Stimulated activated CD8-positive, alpha-beta memory T cell treated with anti-CD3 and anti-CD28 coated beads, Interleukin-12 subunit alpha, Interleukin-12 subunit beta, amount 100 ng/mL, for 1 hour (primary cell): ENCODE data around the gene KLRF2.

Experiments
- DNase-seq: peaks from one replicate; pipeline ENCODE4 v3.0.0-alpha.2; 2020; ENCODE audit warnings: low read depth

KLRF2 gene

DNA sequence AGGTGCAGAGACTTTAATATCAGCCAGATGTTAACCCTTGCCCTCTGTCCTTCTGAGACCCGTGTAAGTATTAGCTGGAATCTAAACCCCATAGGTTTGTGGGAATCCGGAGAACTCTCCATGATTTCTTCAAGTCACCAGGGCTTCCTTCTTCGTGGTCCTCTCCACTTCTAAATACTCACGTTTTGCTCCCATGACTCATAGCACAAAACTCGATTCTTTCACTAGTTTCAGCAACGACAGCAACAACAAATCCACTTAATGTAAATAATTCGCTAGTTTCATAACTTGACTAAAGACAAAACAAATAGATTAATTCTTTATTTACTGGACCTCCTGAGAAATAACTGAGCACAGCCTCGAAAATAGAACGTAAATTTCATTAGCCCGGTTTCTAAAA lies 55.3 kb downstream of the KLRF2 start:
- DNase-seq: no peak

DNA sequence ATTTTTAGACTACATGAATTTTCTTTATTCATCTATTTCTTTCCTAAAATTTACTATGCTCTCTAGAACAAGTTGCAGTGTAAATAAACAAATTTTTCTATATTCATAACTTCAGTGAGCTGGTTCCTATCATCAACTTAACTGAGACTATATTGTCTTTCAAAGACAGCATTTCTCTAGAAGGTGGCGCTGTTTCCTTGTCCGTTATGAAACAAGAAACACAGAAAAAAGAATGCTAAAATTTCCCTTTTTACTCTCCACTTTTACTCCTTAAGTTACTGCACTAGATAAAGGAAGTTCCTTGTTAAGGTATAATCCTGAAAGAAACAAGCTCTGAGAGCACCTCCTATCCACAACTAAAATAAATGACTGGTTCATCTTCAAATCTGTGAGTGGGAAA lies 59.1 kb downstream of the KLRF2 start:
- DNase-seq: no peak

DNA sequence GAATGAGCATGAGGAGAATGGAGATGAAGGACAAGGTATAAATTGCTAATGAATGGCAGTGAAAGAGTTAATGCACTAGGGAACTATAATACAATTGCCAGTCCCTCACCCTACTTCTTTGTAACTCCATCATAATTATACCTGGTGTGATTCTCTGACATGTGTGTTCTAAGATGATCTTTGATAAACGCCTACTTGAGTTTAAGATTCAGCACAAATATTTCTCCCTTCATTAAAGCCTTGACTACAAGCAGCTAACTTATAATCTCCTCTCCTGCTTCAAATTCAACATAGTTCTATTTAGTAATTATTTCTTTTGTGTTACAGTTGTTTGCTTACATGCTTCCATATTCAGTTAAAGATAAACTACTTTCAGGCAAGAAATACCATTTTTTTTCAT lies 60.5 kb downstream of the KLRF2 start:
- no peak for DNase-seq

DNA sequence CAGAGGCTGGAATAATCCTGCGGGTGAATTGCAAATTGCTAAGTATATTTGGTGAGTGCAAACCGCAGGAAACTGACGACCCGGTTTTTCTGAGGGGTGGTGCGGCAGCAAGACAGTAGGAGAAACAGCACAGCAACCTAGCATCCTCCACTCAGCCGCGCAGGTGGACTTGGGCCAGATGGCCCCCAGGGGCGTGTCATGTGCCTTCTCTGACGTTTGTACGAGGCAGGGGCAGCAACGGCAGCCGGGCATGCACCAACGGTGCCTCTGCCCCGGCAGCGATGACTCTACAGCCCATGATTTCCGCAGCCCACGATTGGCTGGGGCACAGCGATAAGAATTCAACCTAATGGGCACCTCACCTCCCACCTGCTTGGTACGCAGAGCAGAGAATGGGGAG lies 62.0 kb downstream of the KLRF2 start:
- DNase-seq: no peak

DNA sequence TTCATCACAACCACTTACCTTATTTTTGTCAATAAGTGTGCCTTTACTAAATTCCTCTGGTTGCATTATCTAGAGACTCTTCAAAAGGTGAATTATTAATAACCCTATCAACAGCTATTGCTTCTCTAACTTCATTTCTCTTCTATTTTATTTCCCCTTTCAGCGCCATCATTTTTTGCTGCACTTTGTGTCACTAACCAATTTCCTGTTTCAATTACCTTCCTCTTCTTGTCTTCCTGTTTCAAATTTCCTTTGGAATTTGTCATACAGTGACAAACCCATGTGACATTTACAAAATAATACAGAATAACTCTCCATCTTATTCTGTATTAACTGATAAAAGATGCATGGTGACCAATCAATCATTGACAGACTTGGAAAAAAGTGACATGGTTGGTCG lies 63.1 kb downstream of the KLRF2 start:
- DNase-seq: no peak
